NCI-H510A treated with DMSO at 0.1 percent for 48 hours (cell line): Measurements from ENCODE around the gene KLHL25.
A peak's percentile ranks its signal among the peaks of the same experiment; 100 is the strongest.

ENCODE experiments used
- DNase-seq: peaks from one replicate; lab custom pipeline; 2025; lab: John Stamatoyannopoulos, UW

The KLHL25 gene

GRCh38 chr15:85748176-85748575 lies 46.5 kb downstream of the KLHL25 start:
- DNase-seq = no peak

- no peak for DNase-seq
These were observed 48.1 kb downstream of the KLHL25 start for GRCh38 chr15:85746641-85747040.

- DNase-seq = no peak
These were observed 49.1 kb downstream of the KLHL25 start for GRCh38 chr15:85745525-85746150.

- no peak for DNase-seq
These were observed 49.7 kb downstream of the KLHL25 start for GRCh38 chr15:85745023-85745422.

GRCh38 chr15:85744579-85744978 lies 50.1 kb downstream of the KLHL25 start:
- no peak for DNase-seq

GRCh38 chr15:85743392-85744055 lies 51.2 kb downstream of the KLHL25 start:
- no peak for DNase-seq

GRCh38 chr15:85742186-85742821 lies 52.4 kb downstream of the KLHL25 start:
- no peak for DNase-seq

GRCh38 chr15:85741662-85742061 lies 53.1 kb downstream of the KLHL25 start:
- no peak for DNase-seq

- no peak for DNase-seq
These were observed 53.7 kb downstream of the KLHL25 start for GRCh38 chr15:85741021-85741421.

GRCh38 chr15:85737061-85737460 lies 57.7 kb downstream of the KLHL25 start:
- DNase-seq = no peak

- no peak for DNase-seq
These were observed 61.3 kb downstream of the KLHL25 start for GRCh38 chr15:85733416-85733815.

- peak; percentile 30 for DNase-seq
These were observed 64.5 kb downstream of the KLHL25 start for GRCh38 chr15:85730001-85730820.

GRCh38 chr15:85727068-85727467 lies 67.7 kb downstream of the KLHL25 start:
- no peak for DNase-seq

- no peak for DNase-seq
These were observed 68.3 kb downstream of the KLHL25 start for GRCh38 chr15:85726454-85726853.

- DNase-seq = no peak
These were observed 69.2 kb downstream of the KLHL25 start for GRCh38 chr15:85725564-85725963.

GRCh38 chr15:85725019-85725418 lies 69.7 kb downstream of the KLHL25 start:
- DNase-seq = no peak

- no peak for DNase-seq
These were observed 70.5 kb downstream of the KLHL25 start for GRCh38 chr15:85723960-85724945.

- no peak for DNase-seq
These were observed 72.2 kb downstream of the KLHL25 start for GRCh38 chr15:85722374-85723152.

- no peak for DNase-seq
These were observed 75.7 kb downstream of the KLHL25 start for GRCh38 chr15:85718981-85719380.

GRCh38 chr15:85718271-85718971 lies 76.3 kb downstream of the KLHL25 start:
- DNase-seq = no peak
